ENCODE data around the gene ZNF74.

- TF ChIP-seq ZNF362 (tag by site-specific recombination; IDR thresholded peaks at IDR 0.05) (peak; percentile 100), ZNF677 (tag by site-specific recombination; IDR thresholded peaks at IDR 0.05) (no peak), GLI4 (tag by site-specific recombination; IDR thresholded peaks at IDR 0.05) (no peak), CTCF (tag by site-specific recombination; IDR thresholded peaks at IDR 0.05) (peak; percentile 96), ZBTB44 (tag by site-specific recombination; IDR thresholded peaks at IDR 0.05) (no peak), HOXA7 (CRISPR knock-in tag; IDR thresholded peaks at IDR 0.05; ENCODE audit: borderline replicate concordance) (no peak), ZNF530 (tag by site-specific recombination; IDR thresholded peaks at IDR 0.05; ENCODE audit: low read depth) (no peak), ZNF404 (tag by site-specific recombination; IDR thresholded peaks at IDR 0.05) (no peak), ZBTB21 (tag by site-specific recombination; IDR thresholded peaks at IDR 0.05) (no peak), ZSCAN5A (tag by site-specific recombination; IDR thresholded peaks at IDR 0.05) (no peak), YY1 (tag by site-specific recombination; IDR thresholded peaks at IDR 0.05) (0 out of 2 replicates have a peak, but pooled peaks have one; percentile 40), ZNF707 (tag by site-specific recombination; IDR thresholded peaks at IDR 0.05) (no peak), SETDB1 (IDR thresholded peaks at IDR 0.05; ENCODE audit: insufficient read length, low read length) (no peak), BCL11B (tag by site-specific recombination; IDR thresholded peaks at IDR 0.05; ENCODE audit: low read depth) (peak; percentile 30; the same call in 1 of the 2 replicates)
Observed at GRCh38 chr22:20418211-20418788, 24.3 kb downstream of the ZNF74 start.

Measured in HEK293 (cell line).